H9 (cell line): ENCODE measurements around the gene VDAC2. TPM values are rescaled to one million over a fixed set of nuclear protein-coding genes. Genes with fewer than 3 reads are reported as not detected.
"Not testable (repeated sequence)": the region's sequence is repeated elsewhere in the genome, so short reads cannot be mapped to it uniquely, and the experiment has no call there.

Source experiments
- DNase-seq: peaks from one replicate; pipeline ENCODE4 v3.0.0-alpha.2; 2017
- H2AFZ ChIP-seq: one replicate; pipeline ENCODE4 v1.6.1; 2013; ENCODE audit warnings: mild to moderate bottlenecking, low read length, control low read depth, moderate library complexity
- H2AK5ac ChIP-seq: 2 replicates; pipeline ENCODE4 v1.6.1; 2013; ENCODE audit warnings: low read length, control low read depth, mixed read lengths; ENCODE audit not compliant: insufficient read length
- H2BK120ac ChIP-seq: one replicate; pipeline ENCODE4 v1.6.1; 2013; ENCODE audit warnings: low read depth, mild to moderate bottlenecking, low read length, control low read depth, inconsistent platforms; ENCODE audit not compliant: poor library complexity, severe bottlenecking
- H2BK12ac ChIP-seq: 2 replicates; pipeline ENCODE4 v1.6.1; 2013; ENCODE audit warnings: low read length, control low read depth, mixed read lengths, low read depth; ENCODE audit not compliant: insufficient read length
- H2BK15ac ChIP-seq: 2 replicates; pipeline ENCODE4 v1.6.1; 2013; ENCODE audit warnings: low read depth, low read length, control low read depth
- H2BK20ac ChIP-seq: one replicate; pipeline ENCODE4 v1.6.1; 2013; ENCODE audit warnings: low read depth, mild to moderate bottlenecking, low read length, control low read depth, inconsistent platforms; ENCODE audit not compliant: poor library complexity, severe bottlenecking
- H2BK5ac ChIP-seq: 2 replicates; pipeline ENCODE4 v1.6.1; 2013; ENCODE audit warnings: low read length, control low read depth, mixed read lengths; ENCODE audit not compliant: insufficient read length
- H3K14ac ChIP-seq: 2 replicates; pipeline ENCODE4 v1.6.1; 2013; ENCODE audit warnings: low read length, control low read depth; ENCODE audit not compliant: insufficient read depth
- H3K18ac ChIP-seq: 2 replicates; pipeline ENCODE4 v1.6.1; 2013; ENCODE audit warnings: low read depth, mild to moderate bottlenecking, mixed read lengths, low read length, control low read depth; ENCODE audit not compliant: insufficient read length
- H3K23ac ChIP-seq: 2 replicates; pipeline ENCODE4 v1.6.1; 2013; ENCODE audit warnings: low read length, control low read depth, mixed read lengths, low read depth; ENCODE audit not compliant: insufficient read length
- H3K23me2 ChIP-seq: 2 replicates; pipeline ENCODE4 v1.6.1; 2013; ENCODE audit warnings: low read depth, mild to moderate bottlenecking, mixed read lengths, low read length, control low read depth; ENCODE audit not compliant: insufficient read length, poor library complexity, severe bottlenecking
- H3K27ac ChIP-seq: 2 replicates; pipeline ENCODE4 v1.5.1; 2013; ENCODE audit warnings: low read length, control low read depth, mixed read lengths, low read depth; ENCODE audit not compliant: insufficient read length
- H3K27me3 ChIP-seq: 2 replicates; pipeline ENCODE4 v1.6.1; 2013; ENCODE audit warnings: low read length, control low read depth, inconsistent platforms; ENCODE audit not compliant: insufficient read depth
- H3K4ac ChIP-seq: 2 replicates; pipeline ENCODE4 v1.6.1; 2013; ENCODE audit warnings: low read depth, mild to moderate bottlenecking, control low read depth, inconsistent platforms, low read length, moderate library complexity
- H3K4me1 ChIP-seq: 2 replicates; pipeline ENCODE4 v1.6.1; 2013; ENCODE audit warnings: low read length, control low read depth, inconsistent platforms; ENCODE audit not compliant: insufficient read depth
- H3K4me2 ChIP-seq: 2 replicates; pipeline ENCODE4 v1.6.1; 2013; ENCODE audit warnings: low read length, control low read depth, mixed read lengths; ENCODE audit not compliant: insufficient read length, insufficient read depth
- H3K56ac ChIP-seq: 2 replicates; pipeline ENCODE4 v1.6.1; 2013; ENCODE audit warnings: low read depth, mild to moderate bottlenecking, mixed read lengths, low read length, control low read depth; ENCODE audit not compliant: insufficient read length
- H3K79me1 ChIP-seq: 2 replicates; pipeline ENCODE4 v1.6.1; 2013; ENCODE audit warnings: low read depth, mild to moderate bottlenecking, moderate library complexity, low read length, control low read depth, inconsistent platforms; ENCODE audit not compliant: insufficient read depth, poor library complexity, severe bottlenecking
- H3K79me2 ChIP-seq: 2 replicates; pipeline ENCODE4 v1.6.1; 2013; ENCODE audit warnings: low read length, control low read depth, inconsistent platforms; ENCODE audit not compliant: insufficient read depth
- H3K9ac ChIP-seq: 2 replicates; pipeline ENCODE4 v1.6.1; 2013; ENCODE audit warnings: low read length, control low read depth, mixed read lengths; ENCODE audit not compliant: insufficient read length; ENCODE audit errors: extremely low read depth
- H3K9me3 ChIP-seq: one replicate; pipeline ENCODE4 v1.6.1; 2013; ENCODE audit warnings: low read depth, low read length, inconsistent platforms; ENCODE audit not compliant: control insufficient read depth
- H3T11ph ChIP-seq: one replicate; pipeline ENCODE4 v1.6.1; 2013; ENCODE audit warnings: mild to moderate bottlenecking, low read length, control low read depth, inconsistent platforms
- H4K20me1 ChIP-seq: one replicate; pipeline ENCODE4 v1.6.1; 2013; ENCODE audit not compliant: control insufficient read depth, insufficient read length, insufficient read depth
- H4K5ac ChIP-seq: 2 replicates; pipeline ENCODE4 v1.6.1; 2013; ENCODE audit warnings: low read depth, mild to moderate bottlenecking, mixed read lengths, low read length, control low read depth; ENCODE audit not compliant: insufficient read length
- H4K8ac ChIP-seq: replicated peaks from 2 replicates; pipeline ENCODE4 v1.6.1; 2013; ENCODE audit warnings: low read length, control low read depth, mixed read lengths, low read depth; ENCODE audit not compliant: insufficient read length
- H4K91ac ChIP-seq: 2 replicates; pipeline ENCODE4 v1.6.1; 2013; ENCODE audit warnings: low read depth, mild to moderate bottlenecking, moderate library complexity, mixed read lengths, low read length, control low read depth; ENCODE audit not compliant: insufficient read length
- H3K27ac Mint-ChIP-seq, 3 experiments: 2 replicates in 2 of 3; 3 replicates in 1 of 3; pipeline ENCODE4 v1.8.0; 2020 to 2021; ENCODE audit warnings: mixed read lengths in 3 of 3, mild to moderate bottlenecking in 1 of 3, moderate library complexity in 1 of 3
- H3K27me3 Mint-ChIP-seq: 2 replicates; pipeline ENCODE4 v1.8.0; 2021; ENCODE audit warnings: low read depth, mild to moderate bottlenecking, moderate library complexity, mixed read lengths
- H3K36me3 Mint-ChIP-seq, 3 experiments: 2 replicates in 2 of 3; 3 replicates in 1 of 3; pipeline ENCODE4 v1.8.0; 2020 to 2021; ENCODE audit warnings: low read depth in 3 of 3, mixed read lengths in 3 of 3; ENCODE audit not compliant: insufficient read depth in 1 of 3
- H3K4me1 Mint-ChIP-seq, 2 experiments: 2 replicates each; pipeline ENCODE4 v1.8.0; 2020; ENCODE audit warnings: mixed read lengths in 2 of 2
- H3K4me3 Mint-ChIP-seq, 2 experiments: 2 replicates in 1 of 2; 3 replicates in 1 of 2; pipeline ENCODE4 v1.8.0; 2020 to 2021; ENCODE audit warnings: mild to moderate bottlenecking in 2 of 2, mixed read lengths in 2 of 2, moderate library complexity in 1 of 2
- H3K9me3 Mint-ChIP-seq, 2 experiments: 2 replicates in 1 of 2; 3 replicates in 1 of 2; pipeline ENCODE4 v1.8.0; 2020; ENCODE audit warnings: mild to moderate bottlenecking in 2 of 2, mixed read lengths in 2 of 2, moderate library complexity in 1 of 2
- WGBS: extraction: QIAGEN DNeasy Blood & Tissue Kit; methylation state at CpG from one replicate; pipeline ENCODE4 v1.1.7; 2013; ENCODE audit warnings: missing lambda C conversion rate, low lambda C conversion rate, mixed read lengths; ENCODE audit not compliant: insufficient read length; ENCODE audit errors: extremely low coverage; 5-methylcytosine and 5-hydroxymethylcytosine counted together
- total RNA-seq: library from RNA; stranded (reverse); gene quantifications from 2 replicates; pipeline ENCODE4 v1.2.1, GENCODE V29; 2021
- TF ChIP-seq, protein P1 (sequence below): fragments of 200-600 bp; sonication (generic); conservative IDR thresholded peaks from 3 replicates; pipeline ENCODE4 v1.8.0; 2021; ENCODE audit warnings: antibody characterized with exemption, mild to moderate bottlenecking

The VDAC2 gene
- total RNA-seq, 1 experiment from 2014 or later, result 271 TPM

DNA sequence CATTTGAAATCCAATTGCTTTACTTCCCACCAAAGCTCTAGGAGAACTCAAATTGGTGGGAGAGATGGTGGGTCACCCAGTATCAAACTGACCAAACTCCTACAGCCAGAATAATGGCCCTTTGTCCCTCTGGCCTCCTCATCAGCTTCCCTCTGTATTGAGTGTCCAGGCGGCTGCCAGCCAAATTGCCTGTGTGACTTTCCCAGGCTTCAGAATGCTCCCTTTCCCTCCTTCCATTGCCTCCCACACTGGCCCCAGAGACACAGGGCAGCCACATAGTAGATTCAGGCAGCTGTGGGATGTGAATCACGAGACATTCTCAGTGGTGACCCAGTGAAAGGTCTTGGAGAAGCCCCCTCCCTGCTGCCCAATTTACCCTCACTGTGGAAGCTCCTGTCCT, 12.7 kb upstream of the VDAC2 start:
- Histone ChIP-seq H4K91ac (no peak overlapping the region), H3K79me2 (no peaks in the 10 kb centered on the region), H3K4me1 (no peaks in the 10 kb centered on the region), H4K8ac (no peak overlapping the region), H3T11ph (no peak overlapping the region), H3K23ac (no peak overlapping the region), H3K4me2 (no peak overlapping the region), H2BK15ac (no peak overlapping the region), H2BK20ac (no peak overlapping the region), H3K4ac (no peak overlapping the region), H3K79me1 (no peaks in the 10 kb centered on the region), H3K27ac (no peak overlapping the region), H2AFZ (no peak overlapping the region), H3K23me2 (no peaks in the 10 kb centered on the region), H2BK120ac (no peak overlapping the region), H4K5ac (no peak overlapping the region), H3K27me3 (no peaks in the 10 kb centered on the region), H3K9ac (no peak overlapping the region), H2BK5ac (no peak overlapping the region), H3K18ac (no peak overlapping the region), H3K9me3 (no peaks in the 10 kb centered on the region), H3K56ac (no peak overlapping the region), H3K14ac (no peak overlapping the region), H2AK5ac (no peak overlapping the region), H4K20me1 (no peaks in the 10 kb centered on the region), H2BK12ac (no peak overlapping the region)
- H3K9me3 Mint-ChIP-seq, result no peaks in the 10 kb centered on the region
- H3K36me3 Mint-ChIP-seq, result no peaks in the 10 kb centered on the region; a peak in 1 of 7 replicates
- peak overlapping the region in 1 of 3 experiments; percentile 63; a peak in 1 of 7 replicates for H3K27ac Mint-ChIP-seq
- H3K4me3 Mint-ChIP-seq, result no peak overlapping the region
- no peak for DNase-seq
- no peaks in the 10 kb centered on the region for H3K4me1 Mint-ChIP-seq
- H3K27me3 Mint-ChIP-seq, result no peaks in the 10 kb centered on the region
- WGBS, result no CpG with 5 or more reads among the region's 2 CpGs
- TF ChIP-seq, protein P1, sequence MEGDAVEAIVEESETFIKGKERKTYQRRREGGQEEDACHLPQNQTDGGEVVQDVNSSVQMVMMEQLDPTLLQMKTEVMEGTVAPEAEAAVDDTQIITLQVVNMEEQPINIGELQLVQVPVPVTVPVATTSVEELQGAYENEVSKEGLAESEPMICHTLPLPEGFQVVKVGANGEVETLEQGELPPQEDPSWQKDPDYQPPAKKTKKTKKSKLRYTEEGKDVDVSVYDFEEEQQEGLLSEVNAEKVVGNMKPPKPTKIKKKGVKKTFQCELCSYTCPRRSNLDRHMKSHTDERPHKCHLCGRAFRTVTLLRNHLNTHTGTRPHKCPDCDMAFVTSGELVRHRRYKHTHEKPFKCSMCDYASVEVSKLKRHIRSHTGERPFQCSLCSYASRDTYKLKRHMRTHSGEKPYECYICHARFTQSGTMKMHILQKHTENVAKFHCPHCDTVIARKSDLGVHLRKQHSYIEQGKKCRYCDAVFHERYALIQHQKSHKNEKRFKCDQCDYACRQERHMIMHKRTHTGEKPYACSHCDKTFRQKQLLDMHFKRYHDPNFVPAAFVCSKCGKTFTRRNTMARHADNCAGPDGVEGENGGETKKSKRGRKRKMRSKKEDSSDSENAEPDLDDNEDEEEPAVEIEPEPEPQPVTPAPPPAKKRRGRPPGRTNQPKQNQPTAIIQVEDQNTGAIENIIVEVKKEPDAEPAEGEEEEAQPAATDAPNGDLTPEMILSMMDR, result no peak

DNA sequence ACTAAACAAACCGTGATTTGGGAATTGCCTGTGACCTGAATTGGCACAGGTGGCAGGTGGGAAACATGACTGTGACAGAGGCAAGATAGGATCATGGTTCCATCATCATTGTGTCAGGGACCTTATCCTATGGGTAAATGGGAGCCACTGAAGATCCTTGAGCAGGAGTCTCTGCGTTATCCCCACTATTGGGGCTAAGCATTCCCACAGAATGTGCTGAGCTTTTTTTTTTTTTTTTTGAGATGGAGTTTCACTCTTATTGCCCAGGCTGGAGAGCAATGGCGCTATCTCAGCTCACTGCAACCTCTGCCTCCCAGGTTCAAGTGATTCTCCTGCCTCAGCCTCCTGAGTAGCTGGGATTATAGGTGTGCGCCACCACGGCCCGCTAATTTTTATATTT, 10.6 kb upstream of the VDAC2 start:
- not testable (repeated sequence) for H3T11ph ChIP-seq, H3K23me2 ChIP-seq, H3K4me1 Mint-ChIP-seq, H2BK15ac ChIP-seq, H3K4me1 ChIP-seq, H3K9me3 Mint-ChIP-seq, H4K8ac ChIP-seq, H3K27ac Mint-ChIP-seq, H3K36me3 Mint-ChIP-seq, H3K4ac ChIP-seq, H3K9me3 ChIP-seq, H3K18ac ChIP-seq, H3K4me2 ChIP-seq, H2BK20ac ChIP-seq, H3K4me3 Mint-ChIP-seq, H3K27me3 Mint-ChIP-seq, H2BK120ac ChIP-seq, H2AFZ ChIP-seq, H4K91ac ChIP-seq, H3K56ac ChIP-seq, H3K9ac ChIP-seq, H3K27me3 ChIP-seq, DNase-seq, H3K79me1 ChIP-seq, H4K20me1 ChIP-seq, H2BK5ac ChIP-seq, H3K27ac ChIP-seq, H4K5ac ChIP-seq, H2BK12ac ChIP-seq, H3K23ac ChIP-seq, H3K79me2 ChIP-seq, H3K14ac ChIP-seq, H2AK5ac ChIP-seq
- WGBS, result no CpG with 5 or more reads among the region's 6 CpGs
